ENCODE data around the gene PIK3CB. TPM values are rescaled to one million over a fixed set of nuclear protein-coding genes. Genes with fewer than 3 reads are reported as not detected.

PIK3CB gene
- total RNA-seq, 2 experiments from 2014 or later: 23.0 to 26.4 TPM

Other genes starting within 250 kb of the PIK3CB start
- gene CEP70, start 240.7 kb downstream of the PIK3CB start, total RNA-seq: 10 to 100 TPM; 21.5 to 23.0 TPM
- 1 to 10 TPM; 1.5 to 1.6 TPM for gene FAIM, start 226.2 kb downstream of the PIK3CB start, total RNA-seq
- not detected for gene FOXL2, start 112.2 kb upstream of the PIK3CB start, total RNA-seq
- not detected for gene FOXL2NB, start 112.3 kb upstream of the PIK3CB start, total RNA-seq
- not detected for gene PRR23A, start 171.3 kb upstream of the PIK3CB start, total RNA-seq
- not detected for gene PRR23B, start 186.0 kb upstream of the PIK3CB start, total RNA-seq
- gene PRR23C, start 210.0 kb upstream of the PIK3CB start, total RNA-seq: not detected